ENCODE measurements around the gene HSDL1. TPM values are rescaled to one million over a fixed set of nuclear protein-coding genes. Genes with fewer than 3 reads are reported as not detected.
A peak's percentile ranks its signal among the peaks of the same experiment; 100 is the strongest.

Gene HSDL1
- total RNA-seq, 1 experiment from 2014 or later = 34.2 TPM

GRCh38 chr16:84141143-84141670 is 3.8 kb downstream of the HSDL1 start:
- peaks cover 7% of the 10 kb centered on the region for H3K79me1 ChIP-seq (ENCODE audit: insufficient read depth, low read depth, low read length, poor library complexity, severe bottlenecking)
- H3K79me2 ChIP-seq (ENCODE audit: insufficient read depth, low read length) = peaks cover 8% of the 10 kb centered on the region; the same call in 1 of the 2 replicates
- no peak overlapping the region for H4K5ac ChIP-seq (ENCODE audit: insufficient read length, low read depth, low read length)
- no peak overlapping the region for H4K91ac ChIP-seq (ENCODE audit: insufficient read length, low read depth, low read length)
- H3K27ac ChIP-seq (ENCODE audit: insufficient read length, low read depth, low read length) = no peak overlapping the region
- H3K4ac ChIP-seq (ENCODE audit: low read depth, low read length) = no peak overlapping the region
- H3K4me2 ChIP-seq (ENCODE audit: insufficient read depth, insufficient read length, low read length) = no peak overlapping the region
- no CpG with 5 or more reads among the region's 13 CpGs for WGBS (ENCODE audit: extremely low coverage, insufficient read length, low lambda C conversion rate)
- no peak overlapping the region for H4K8ac ChIP-seq (replicated peaks; ENCODE audit: insufficient read length, low read depth, low read length)
- no peak overlapping the region for H3K23ac ChIP-seq (ENCODE audit: insufficient read length, low read depth, low read length)
- peaks cover 7% of the 10 kb centered on the region; the same call in 1 of the 2 replicates for H3K4me1 ChIP-seq (ENCODE audit: insufficient read depth, low read length)
- H2BK5ac ChIP-seq (ENCODE audit: insufficient read length, low read length) = no peak overlapping the region
- H3K14ac ChIP-seq (ENCODE audit: insufficient read depth, low read length) = no peak overlapping the region
- no peak overlapping the region for H2BK12ac ChIP-seq (ENCODE audit: insufficient read length, low read depth, low read length)
- H2BK120ac ChIP-seq (ENCODE audit: low read depth, low read length, poor library complexity, severe bottlenecking) = no peak overlapping the region
- no peak overlapping the region for H2BK15ac ChIP-seq (ENCODE audit: low read depth, low read length)
- H2AFZ ChIP-seq (ENCODE audit: low read length) = no peak overlapping the region
- H3K56ac ChIP-seq (ENCODE audit: insufficient read length, low read depth, low read length) = no peak overlapping the region
- Mint-ChIP-seq H3K27ac (peak overlapping the region in 2 of 3 experiments; percentile 76 to 86; a peak in 2 of 7 replicates), H3K9me3 (peaks cover 0 to 9% of the 10 kb centered on the region in 2 experiments; a peak in 1 of 5 replicates), H3K4me3 (peak overlapping the region in 1 of 2 experiments; percentile 33; a peak in 1 of 5 replicates), H3K27me3 (ENCODE audit: low read depth) (peaks cover 10% of the 10 kb centered on the region), H3K36me3 (ENCODE audit: insufficient read depth in 1 of 3, low read depth in 3 of 3) (peaks cover 4 to 18% (median 6%) of the 10 kb centered on the region in 3 experiments; a peak in 6 of 7 replicates), H3K4me1 (peaks cover 45 to 52% of the 10 kb centered on the region in 2 experiments)
- H3T11ph ChIP-seq (ENCODE audit: low read length) = no peak overlapping the region
- H4K20me1 ChIP-seq (ENCODE audit: control insufficient read depth, insufficient read depth, insufficient read length) = no peaks in the 10 kb centered on the region
- peak; percentile 60; the same call in 2 of the 3 replicates for TF ChIP-seq CTCF (conservative IDR thresholded peaks at IDR 0.05)
- no peak overlapping the region for H3K9ac ChIP-seq (ENCODE audit: extremely low read depth, insufficient read length, low read length)
- no peaks in the 10 kb centered on the region for H3K9me3 ChIP-seq (ENCODE audit: control insufficient read depth, low read depth, low read length)
- no peak overlapping the region for H2AK5ac ChIP-seq (ENCODE audit: insufficient read length, low read length)
- H3K27me3 ChIP-seq (ENCODE audit: insufficient read depth, low read length) = no peaks in the 10 kb centered on the region
- H2BK20ac ChIP-seq (ENCODE audit: low read depth, low read length, poor library complexity, severe bottlenecking) = no peak overlapping the region
- H3K23me2 ChIP-seq (ENCODE audit: insufficient read length, low read depth, low read length, poor library complexity, severe bottlenecking) = peaks cover 9% of the 10 kb centered on the region
- no peak for DNase-seq
- H3K18ac ChIP-seq (ENCODE audit: insufficient read length, low read depth, low read length) = no peak overlapping the region

Data from H9 (cell line).